T-helper 2 cell treated with Interferon-gamma antibody and Interleukin-4, amounts not matched to agents 5 μg/mL and 100 μg/mL, for 36 hours (primary cell): ENCODE results near the gene ARHGAP4.

Experiments used
- DNase-seq: peaks from one replicate; pipeline ENCODE4 v3.0.0; 2021; ENCODE audit warnings: low spot score
- H3K27ac Mint-ChIP-seq: one replicate; pipeline ENCODE4 v1.8.0; 2021; ENCODE audit warnings: mild to moderate bottlenecking, mixed read lengths
- H3K27me3 Mint-ChIP-seq: one replicate; pipeline ENCODE4 v1.8.0; 2021; ENCODE audit warnings: low read depth, mixed read lengths
- H3K36me3 Mint-ChIP-seq: one replicate; pipeline ENCODE4 v1.8.0; 2021; ENCODE audit warnings: low read depth, mixed read lengths
- H3K4me1 Mint-ChIP-seq: one replicate; pipeline ENCODE4 v1.8.0; 2021; ENCODE audit warnings: low read depth, mixed read lengths
- H3K4me3 Mint-ChIP-seq: one replicate; pipeline ENCODE4 v1.8.0; 2022; ENCODE audit warnings: mild to moderate bottlenecking, moderate library complexity, mixed read lengths
- H3K9me3 Mint-ChIP-seq: one replicate; pipeline ENCODE4 v1.8.0; 2021; ENCODE audit warnings: mixed read lengths

The ARHGAP4 gene

DNA sequence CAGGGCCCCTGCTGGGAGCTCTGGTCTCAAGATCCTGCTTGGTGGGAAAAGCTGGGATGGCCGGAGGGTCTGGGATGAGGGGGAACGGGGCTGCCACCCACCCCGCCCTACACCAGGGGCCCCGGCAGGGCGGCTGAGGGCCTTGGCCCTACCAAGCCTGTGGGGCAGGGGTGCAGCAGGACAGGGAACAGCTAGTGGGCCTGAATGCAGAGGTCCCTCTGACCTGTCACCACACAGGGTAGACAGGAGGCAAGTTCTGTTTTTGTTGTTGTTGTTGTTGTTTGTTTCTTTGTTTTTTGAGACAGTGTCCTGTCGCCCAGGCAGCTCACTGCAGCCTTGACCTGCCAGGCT, 18.7 kb upstream of the ARHGAP4 start:
- no peak overlapping the region for H3K27ac Mint-ChIP-seq

DNA sequence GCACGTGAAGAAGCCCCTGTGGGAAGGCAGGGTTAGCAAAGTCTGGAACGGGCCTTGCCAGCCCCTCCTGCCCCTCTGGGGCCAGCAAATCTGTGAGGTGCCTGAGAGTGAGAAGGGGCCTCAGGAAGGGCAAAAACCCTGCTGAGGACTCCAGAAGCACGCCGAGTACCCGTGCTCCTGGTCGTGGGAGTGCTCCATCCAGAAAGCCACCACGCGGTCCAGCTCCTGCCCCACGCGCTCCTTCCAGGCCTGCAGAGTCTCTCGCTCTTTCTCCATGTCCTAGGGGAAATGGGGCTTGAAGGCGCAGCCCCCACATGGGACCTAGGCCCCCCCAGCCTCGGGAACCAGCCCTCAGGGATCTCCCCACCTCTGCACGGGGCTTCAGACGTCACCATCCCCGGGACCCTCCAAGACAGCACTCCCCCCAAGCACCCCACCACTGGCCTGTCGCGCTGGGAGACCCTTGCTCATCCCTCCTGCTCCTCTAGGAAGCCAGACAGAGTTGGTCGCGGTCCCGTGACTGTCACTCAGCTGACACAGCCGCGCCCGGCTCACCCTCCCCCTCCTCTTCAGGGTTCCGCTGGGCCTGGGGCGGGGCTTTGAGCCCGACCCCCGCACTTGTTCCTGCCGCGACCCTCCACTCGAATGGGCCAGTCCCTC, 18.2 kb upstream of the ARHGAP4 start, which contains the start of gene RENBP:
RENBP (minus strand) TSS at position 504 of the 660 bp plus-strand sequence; CDS start at position 471, 33 bp downstream.
- H3K27me3 Mint-ChIP-seq = no peaks in the 10 kb centered on the region
- peaks cover 11% of the 10 kb centered on the region for H3K36me3 Mint-ChIP-seq
- peak within 1 kb of the TSS; percentile 84 for H3K4me3 Mint-ChIP-seq
- no peaks in the 10 kb centered on the region for H3K9me3 Mint-ChIP-seq
- H3K27ac Mint-ChIP-seq = peak within 1 kb of the TSS; percentile 83
- no peak for DNase-seq
- H3K4me1 Mint-ChIP-seq = peaks cover 7% of the 10 kb centered on the region

More for the DNA sequence above, 18.7 kb upstream of the ARHGAP4 start:
- H3K4me3 Mint-ChIP-seq = peak overlapping the region; percentile 9
- no peaks in the 10 kb centered on the region for H3K9me3 Mint-ChIP-seq
- DNase-seq = no peak
- H3K36me3 Mint-ChIP-seq = peaks cover 13% of the 10 kb centered on the region
- H3K4me1 Mint-ChIP-seq = peaks cover 9% of the 10 kb centered on the region
- H3K27me3 Mint-ChIP-seq = no peaks in the 10 kb centered on the region

GRCh38 chrX:153941336-153942252, 15.5 kb upstream of the ARHGAP4 start:
- no peak for DNase-seq
- no peaks in the 10 kb centered on the region for H3K9me3 Mint-ChIP-seq
- H3K27me3 Mint-ChIP-seq = no peaks in the 10 kb centered on the region
- H3K4me3 Mint-ChIP-seq = peak overlapping the region; percentile 75
- H3K4me1 Mint-ChIP-seq = peaks cover 4% of the 10 kb centered on the region
- peak overlapping the region; percentile 68 for H3K27ac Mint-ChIP-seq
- peaks cover 4% of the 10 kb centered on the region for H3K36me3 Mint-ChIP-seq

DNA sequence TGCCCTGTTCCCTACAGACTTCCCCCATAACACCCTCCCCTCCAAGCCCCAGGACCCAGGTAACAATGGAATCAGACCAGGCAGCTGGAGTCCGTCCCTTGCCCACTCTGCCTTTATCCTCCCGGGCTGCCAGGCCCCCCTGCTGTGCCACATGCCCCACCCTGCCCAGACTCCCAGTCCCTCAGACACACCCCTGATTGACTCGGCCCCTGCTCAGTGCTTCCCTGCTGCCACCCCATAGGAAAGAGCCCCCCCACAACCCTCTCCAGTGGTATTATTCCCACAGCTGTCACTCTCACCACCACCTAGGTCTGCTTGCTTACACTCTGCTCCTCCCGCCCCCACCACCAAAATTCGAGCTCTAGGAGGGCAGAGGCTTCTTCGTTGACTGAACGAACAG, 13.5 kb upstream of the ARHGAP4 start:
- Mint-ChIP-seq H3K27ac (no peak overlapping the region), H3K9me3 (no peaks in the 10 kb centered on the region), H3K4me1 (peaks cover 5% of the 10 kb centered on the region), H3K4me3 (no peak overlapping the region), H3K36me3 (peaks cover 4% of the 10 kb centered on the region), H3K27me3 (no peaks in the 10 kb centered on the region)
- DNase-seq = no peak

- Mint-ChIP-seq H3K27ac (no peak overlapping the region), H3K36me3 (peaks cover 4% of the 10 kb centered on the region), H3K4me3 (no peak overlapping the region), H3K9me3 (no peaks in the 10 kb centered on the region), H3K27me3 (no peaks in the 10 kb centered on the region), H3K4me1 (peaks cover 8% of the 10 kb centered on the region)
- DNase-seq = no peak
Observed at GRCh38 chrX:153938226-153938786, 12.2 kb upstream of the ARHGAP4 start.

- H3K27me3 Mint-ChIP-seq = no peaks in the 10 kb centered on the region
- H3K4me1 Mint-ChIP-seq = peaks cover 8% of the 10 kb centered on the region
- no peak for DNase-seq
- H3K27ac Mint-ChIP-seq = no peak overlapping the region
- H3K36me3 Mint-ChIP-seq = peaks cover 6% of the 10 kb centered on the region
- no peak overlapping the region for H3K4me3 Mint-ChIP-seq
- H3K9me3 Mint-ChIP-seq = no peaks in the 10 kb centered on the region
Observed at GRCh38 chrX:153937056-153937455, 11.0 kb upstream of the ARHGAP4 start.

GRCh38 chrX:153935326-153935851, 9.3 kb upstream of the ARHGAP4 start:
- Mint-ChIP-seq H3K4me3 (peak overlapping the region; percentile 75), H3K4me1 (peaks cover 7% of the 10 kb centered on the region), H3K36me3 (peaks cover 13% of the 10 kb centered on the region), H3K9me3 (no peaks in the 10 kb centered on the region), H3K27ac (peak overlapping the region; percentile 65), H3K27me3 (no peaks in the 10 kb centered on the region)
- DNase-seq = no peak

DNA sequence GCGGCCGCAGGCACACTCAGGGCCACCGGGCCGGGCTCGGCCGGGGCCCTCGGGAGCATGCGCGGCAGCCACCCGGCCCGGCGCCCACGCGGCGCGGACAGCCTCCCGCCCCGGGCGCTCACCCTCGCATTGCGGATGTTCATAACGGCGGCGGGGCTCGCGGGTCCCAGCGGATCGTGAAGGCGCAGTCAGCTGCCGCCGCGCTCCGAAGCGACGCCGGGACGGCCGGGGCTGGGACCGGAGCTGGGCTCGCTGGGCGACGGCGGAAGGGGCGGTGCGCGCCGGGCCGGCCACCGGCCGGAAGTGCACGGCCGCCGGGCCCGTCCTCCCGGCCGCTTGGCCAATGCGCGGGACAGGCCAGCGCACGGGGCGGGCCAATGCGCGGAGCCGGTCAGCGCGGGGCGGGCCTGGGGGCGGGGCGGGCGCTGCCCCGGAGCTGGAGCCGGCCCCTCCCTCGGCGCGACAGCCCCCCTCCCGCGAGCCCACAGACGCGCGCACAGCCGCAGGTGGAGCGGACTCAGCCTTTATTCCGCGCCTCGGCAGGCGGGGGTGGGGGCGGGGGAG, 8.8 kb upstream of the ARHGAP4 start, which contains the start of gene NAA10:
NAA10 (minus strand) TSS at position 276 of the 564 bp plus-strand sequence; CDS start at position 143, 133 bp downstream.
- H3K27me3 Mint-ChIP-seq = no peaks in the 10 kb centered on the region
- H3K9me3 Mint-ChIP-seq = no peaks in the 10 kb centered on the region
- peak; percentile 75 for DNase-seq
- H3K4me3 Mint-ChIP-seq = peak within 1 kb of the TSS; percentile 86
- peaks cover 7% of the 10 kb centered on the region for H3K4me1 Mint-ChIP-seq
- peak within 1 kb of the TSS; percentile 65 for H3K27ac Mint-ChIP-seq
- H3K36me3 Mint-ChIP-seq = peaks cover 10% of the 10 kb centered on the region

GRCh38 chrX:153934148-153934761, 8.2 kb upstream of the ARHGAP4 start:
- H3K9me3 Mint-ChIP-seq = no peaks in the 10 kb centered on the region
- peaks cover 7% of the 10 kb centered on the region for H3K4me1 Mint-ChIP-seq
- H3K27ac Mint-ChIP-seq = peak overlapping the region; percentile 57
- H3K36me3 Mint-ChIP-seq = peaks cover 10% of the 10 kb centered on the region
- peak overlapping the region; percentile 86 for H3K4me3 Mint-ChIP-seq
- no peaks in the 10 kb centered on the region for H3K27me3 Mint-ChIP-seq
- no peak for DNase-seq

- Mint-ChIP-seq H3K27ac (peak overlapping the region; percentile 57), H3K36me3 (peaks cover 11% of the 10 kb centered on the region), H3K4me3 (peak overlapping the region; percentile 86), H3K9me3 (no peaks in the 10 kb centered on the region), H3K27me3 (no peaks in the 10 kb centered on the region), H3K4me1 (peaks cover 11% of the 10 kb centered on the region)
- DNase-seq = no peak
Observed at GRCh38 chrX:153933748-153934147, 7.7 kb upstream of the ARHGAP4 start.

- Mint-ChIP-seq H3K27ac (no peak overlapping the region), H3K4me1 (peaks cover 13% of the 10 kb centered on the region), H3K27me3 (no peaks in the 10 kb centered on the region)
Observed at GRCh38 chrX:153932220-153932915, 6.3 kb upstream of the ARHGAP4 start.

GRCh38 chrX:153931748-153932147, 5.7 kb upstream of the ARHGAP4 start:
- peaks cover 12% of the 10 kb centered on the region for H3K36me3 Mint-ChIP-seq
- H3K4me3 Mint-ChIP-seq = no peak overlapping the region
- DNase-seq = no peak
- peaks cover 18% of the 10 kb centered on the region for H3K4me1 Mint-ChIP-seq
- H3K9me3 Mint-ChIP-seq = no peaks in the 10 kb centered on the region
- H3K27me3 Mint-ChIP-seq = no peaks in the 10 kb centered on the region
- H3K27ac Mint-ChIP-seq = no peak overlapping the region

More at GRCh38 chrX:153932220-153932915, 6.3 kb upstream of the ARHGAP4 start:
- no peaks in the 10 kb centered on the region for H3K9me3 Mint-ChIP-seq
- H3K4me3 Mint-ChIP-seq = no peak overlapping the region
- H3K36me3 Mint-ChIP-seq = peaks cover 12% of the 10 kb centered on the region
- DNase-seq = no peak

GRCh38 chrX:153931151-153931550, 5.1 kb upstream of the ARHGAP4 start:
- Mint-ChIP-seq H3K9me3 (no peaks in the 10 kb centered on the region), H3K4me3 (no peak overlapping the region), H3K4me1 (peaks cover 17% of the 10 kb centered on the region), H3K27ac (no peak overlapping the region), H3K36me3 (peaks cover 12% of the 10 kb centered on the region), H3K27me3 (no peaks in the 10 kb centered on the region)
- no peak for DNase-seq
